ENCODE results near the gene ECE1.

DNA sequence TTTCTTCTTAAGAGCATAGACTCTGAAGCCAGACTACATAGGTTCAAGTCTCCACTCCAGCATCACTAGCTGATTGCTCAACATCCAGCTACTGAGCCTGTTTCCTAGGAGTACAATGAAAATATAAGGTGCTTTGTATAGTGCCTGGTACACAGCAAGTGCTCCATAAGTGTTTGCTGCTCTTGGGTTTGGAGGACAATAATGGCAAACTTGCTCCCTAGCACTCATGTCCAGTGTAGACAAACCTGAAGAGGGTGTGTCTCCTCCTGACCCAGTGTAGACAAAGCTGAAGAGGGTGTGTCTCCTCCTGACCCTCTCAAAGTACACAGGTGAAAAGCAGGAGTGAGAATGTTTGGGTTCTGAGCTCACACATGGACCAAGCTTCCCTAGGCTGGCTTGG, 10.5 kb upstream of the ECE1 start:
- TF ChIP-seq POLR2A (IDR thresholded peaks at IDR 0.05) (no peak), CTCF (IDR thresholded peaks at IDR 0.05) (no peak), EP300 (IDR thresholded peaks at IDR 0.05) (no peak)
